HG03521 (cell line): ENCODE data around the gene ZFYVE9.
"Not testable (repeated sequence)": the region's sequence is repeated elsewhere in the genome, so short reads cannot be mapped to it uniquely, and the experiment has no call there.

Experiments used
- ATAC-seq: cut with Tn5 transposase; IDR thresholded peaks from one replicate; pipeline ENCODE4 v1.9.1; 2021; ENCODE audit warnings: mild to moderate bottlenecking, moderate library complexity; ENCODE audit not compliant: unreplicated experiment

ZFYVE9 gene, protein sequence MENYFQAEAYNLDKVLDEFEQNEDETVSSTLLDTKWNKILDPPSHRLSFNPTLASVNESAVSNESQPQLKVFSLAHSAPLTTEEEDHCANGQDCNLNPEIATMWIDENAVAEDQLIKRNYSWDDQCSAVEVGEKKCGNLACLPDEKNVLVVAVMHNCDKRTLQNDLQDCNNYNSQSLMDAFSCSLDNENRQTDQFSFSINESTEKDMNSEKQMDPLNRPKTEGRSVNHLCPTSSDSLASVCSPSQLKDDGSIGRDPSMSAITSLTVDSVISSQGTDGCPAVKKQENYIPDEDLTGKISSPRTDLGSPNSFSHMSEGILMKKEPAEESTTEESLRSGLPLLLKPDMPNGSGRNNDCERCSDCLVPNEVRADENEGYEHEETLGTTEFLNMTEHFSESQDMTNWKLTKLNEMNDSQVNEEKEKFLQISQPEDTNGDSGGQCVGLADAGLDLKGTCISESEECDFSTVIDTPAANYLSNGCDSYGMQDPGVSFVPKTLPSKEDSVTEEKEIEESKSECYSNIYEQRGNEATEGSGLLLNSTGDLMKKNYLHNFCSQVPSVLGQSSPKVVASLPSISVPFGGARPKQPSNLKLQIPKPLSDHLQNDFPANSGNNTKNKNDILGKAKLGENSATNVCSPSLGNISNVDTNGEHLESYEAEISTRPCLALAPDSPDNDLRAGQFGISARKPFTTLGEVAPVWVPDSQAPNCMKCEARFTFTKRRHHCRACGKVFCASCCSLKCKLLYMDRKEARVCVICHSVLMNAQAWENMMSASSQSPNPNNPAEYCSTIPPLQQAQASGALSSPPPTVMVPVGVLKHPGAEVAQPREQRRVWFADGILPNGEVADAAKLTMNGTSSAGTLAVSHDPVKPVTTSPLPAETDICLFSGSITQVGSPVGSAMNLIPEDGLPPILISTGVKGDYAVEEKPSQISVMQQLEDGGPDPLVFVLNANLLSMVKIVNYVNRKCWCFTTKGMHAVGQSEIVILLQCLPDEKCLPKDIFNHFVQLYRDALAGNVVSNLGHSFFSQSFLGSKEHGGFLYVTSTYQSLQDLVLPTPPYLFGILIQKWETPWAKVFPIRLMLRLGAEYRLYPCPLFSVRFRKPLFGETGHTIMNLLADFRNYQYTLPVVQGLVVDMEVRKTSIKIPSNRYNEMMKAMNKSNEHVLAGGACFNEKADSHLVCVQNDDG (N-terminal part only)

DNA sequence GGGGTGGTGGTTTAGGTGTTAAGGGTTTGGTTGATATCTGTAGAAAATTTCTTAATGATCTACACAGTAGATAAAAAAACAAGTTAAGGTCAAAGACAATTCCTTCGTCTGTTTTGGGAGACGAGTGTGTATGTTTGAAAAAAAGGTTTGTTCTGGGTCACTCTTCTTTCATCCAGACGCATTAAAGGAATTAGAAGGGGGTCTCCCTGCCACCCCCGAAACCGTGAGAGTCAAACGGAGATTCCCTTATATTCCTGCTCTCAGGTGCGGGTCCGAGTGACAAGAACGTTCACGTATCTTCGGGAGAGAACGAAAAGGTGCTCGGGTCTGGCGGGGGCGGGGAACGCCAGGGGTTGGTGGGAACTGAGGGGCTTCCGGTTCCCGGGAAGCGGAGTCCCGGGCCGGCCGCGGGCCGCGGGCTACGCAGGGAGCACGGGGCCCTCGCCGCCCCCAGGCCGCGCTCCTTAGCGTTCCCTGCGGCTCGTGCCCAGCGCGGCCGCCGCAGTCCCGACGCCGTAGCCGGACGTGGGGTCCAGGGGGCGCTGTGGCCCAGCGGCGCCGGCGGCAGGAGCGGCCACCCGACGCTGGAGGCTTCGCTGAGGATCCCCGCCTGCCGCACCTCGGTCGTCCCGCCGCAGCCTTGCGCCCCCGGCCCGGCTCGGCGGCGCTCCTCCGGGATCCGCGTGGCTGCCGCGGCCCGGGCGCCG is at the start of gene ZFYVE9:
TSS of gene ZFYVE9 (plus strand) at position 577 of the 707 bp plus-strand sequence. CDS start 91,118 bp downstream, outside the sequence.
- ATAC-seq: peak; percentile 69

DNA sequence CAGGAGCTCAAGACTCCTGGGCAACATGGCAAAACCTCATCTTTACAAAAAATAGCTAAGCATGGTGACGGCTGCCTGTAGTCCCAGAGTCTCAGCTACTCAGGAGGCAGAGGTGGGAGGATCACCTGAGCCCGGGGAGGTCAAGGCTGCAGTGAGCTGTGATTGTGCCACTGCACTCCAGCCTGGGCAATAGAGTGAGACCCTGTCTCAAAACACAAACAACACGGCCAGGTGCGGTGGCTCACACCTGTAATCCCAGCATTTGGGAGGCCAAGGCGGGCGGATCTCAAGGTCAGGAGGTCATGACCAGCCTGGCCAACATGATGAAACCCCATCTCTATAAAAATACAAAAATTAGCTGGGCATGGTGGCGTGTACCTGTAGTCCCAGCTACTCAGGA is 47.6 kb upstream of the ZFYVE9 start:
- ATAC-seq: not testable (repeated sequence)

DNA sequence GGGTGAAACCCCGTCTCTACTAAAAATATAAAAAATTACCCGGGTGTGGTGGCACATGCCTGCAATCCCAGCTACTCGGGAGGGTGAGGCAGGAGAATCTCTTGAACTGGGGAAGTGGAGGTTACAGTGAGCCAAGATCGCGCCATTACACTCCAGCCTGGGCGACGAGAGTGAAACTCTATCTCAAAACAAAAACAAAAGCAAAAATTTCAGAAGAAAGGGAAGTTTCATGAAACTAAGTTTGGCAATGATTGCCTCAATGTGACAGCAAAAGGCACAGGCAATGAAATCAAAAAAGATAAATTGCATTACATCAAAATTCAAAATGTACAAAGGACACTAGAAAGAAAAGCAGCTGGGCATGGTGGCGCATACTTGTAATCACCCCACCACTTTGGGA is 45.7 kb upstream of the ZFYVE9 start:
- no peak for ATAC-seq

DNA sequence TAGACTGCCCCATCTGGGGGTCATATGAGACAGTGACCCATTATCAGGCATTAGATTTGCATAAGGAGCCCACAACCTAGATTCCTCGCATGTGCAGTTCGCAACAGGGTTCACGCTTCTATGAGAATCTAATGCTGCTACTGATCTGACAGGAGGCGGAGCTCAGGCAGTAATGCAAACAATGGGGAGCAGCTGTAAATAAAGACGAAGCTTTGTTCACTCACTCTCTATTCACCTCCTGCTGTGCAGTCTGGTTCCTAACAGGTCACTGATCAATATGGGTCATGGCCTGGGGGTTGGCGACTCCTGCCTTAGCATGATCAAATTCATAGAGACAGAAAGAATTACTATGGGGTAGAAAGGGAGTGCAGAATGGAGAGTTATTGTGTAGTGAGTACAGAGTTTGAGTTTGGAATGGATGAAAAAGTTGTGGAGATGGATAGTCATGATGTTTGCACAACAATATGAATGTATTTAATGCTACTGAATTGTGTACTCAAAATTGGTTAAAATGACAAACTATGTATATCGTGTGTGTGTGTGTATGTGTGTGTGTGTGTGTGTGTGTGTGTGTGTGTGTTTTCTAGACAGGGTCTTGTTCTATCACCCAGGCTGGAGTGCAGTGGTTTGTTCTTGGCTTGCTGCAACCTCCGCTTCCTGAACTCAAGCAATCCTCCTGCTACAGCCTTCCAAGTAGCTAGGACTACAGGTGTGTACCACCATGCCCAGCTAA is 43.6 kb upstream of the ZFYVE9 start:
- ATAC-seq: no peak

DNA sequence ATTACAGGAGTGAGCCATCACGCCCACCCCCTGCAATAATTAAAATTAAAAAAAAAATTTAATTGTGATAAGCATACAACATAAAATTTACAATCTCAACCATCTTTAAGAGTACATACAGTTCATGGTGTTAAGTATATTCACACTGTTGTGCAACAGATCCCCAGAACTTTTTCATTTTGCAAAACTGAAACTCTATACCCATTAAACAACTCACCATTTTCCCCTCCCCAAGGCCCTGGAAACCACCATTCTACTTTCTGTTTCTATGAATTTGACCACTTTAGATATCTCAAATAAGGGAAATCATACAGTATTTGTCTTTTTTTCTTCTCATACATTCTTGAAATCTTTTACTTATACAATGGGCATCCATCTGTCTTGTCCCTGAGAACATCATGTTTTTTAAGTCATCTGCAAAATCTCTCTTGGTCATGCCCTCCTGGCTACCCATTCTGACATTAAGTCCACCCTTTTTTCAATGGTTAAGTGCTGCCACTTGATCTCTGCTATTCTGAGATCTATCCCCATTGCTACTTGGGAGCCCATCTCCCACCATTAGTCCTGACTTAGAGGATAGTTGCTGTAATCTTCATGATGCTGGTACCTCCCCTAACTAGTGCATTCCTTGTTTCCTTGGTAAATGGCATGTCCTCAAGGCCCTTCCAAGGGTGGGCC is 39.4 kb upstream of the ZFYVE9 start:
- no peak for ATAC-seq

DNA sequence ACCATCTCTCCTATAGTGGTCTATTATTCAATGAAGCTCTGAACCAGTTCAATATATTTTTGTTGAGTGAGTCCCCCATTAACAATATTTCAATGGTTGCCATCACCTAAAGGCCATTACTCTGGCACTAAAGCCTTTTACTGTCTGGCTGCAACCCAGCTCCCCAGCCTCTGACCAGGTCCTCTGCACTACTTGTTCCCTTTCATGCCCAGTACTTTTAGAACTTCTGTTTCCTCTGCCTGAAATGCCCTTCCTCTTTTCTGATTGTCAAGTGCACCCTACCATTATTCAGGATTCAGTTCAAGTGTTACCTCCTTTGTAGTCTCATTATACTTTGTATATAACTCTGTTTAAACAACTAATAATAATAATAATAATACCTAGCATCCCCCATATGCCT is 30.4 kb upstream of the ZFYVE9 start:
- ATAC-seq: no peak

DNA sequence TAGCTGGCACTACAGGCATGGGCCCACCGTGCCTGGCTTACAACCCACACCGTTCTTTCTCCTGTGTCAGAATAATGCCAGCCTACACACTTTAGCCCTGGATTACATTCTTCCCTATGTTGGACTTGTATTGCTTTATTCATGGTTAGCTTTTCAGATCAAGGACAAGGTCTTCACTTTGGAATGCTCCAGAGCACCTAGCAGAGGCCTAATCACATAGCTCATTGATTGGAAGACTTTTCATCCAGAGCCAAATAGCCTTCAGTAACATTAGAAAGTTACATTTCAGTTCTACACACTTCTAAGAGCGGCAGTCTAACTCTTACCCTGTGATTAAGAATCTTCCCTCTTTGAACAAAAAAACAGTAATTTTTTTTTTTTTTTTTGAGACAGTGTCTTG is 29.4 kb upstream of the ZFYVE9 start:
- ATAC-seq: no peak

DNA sequence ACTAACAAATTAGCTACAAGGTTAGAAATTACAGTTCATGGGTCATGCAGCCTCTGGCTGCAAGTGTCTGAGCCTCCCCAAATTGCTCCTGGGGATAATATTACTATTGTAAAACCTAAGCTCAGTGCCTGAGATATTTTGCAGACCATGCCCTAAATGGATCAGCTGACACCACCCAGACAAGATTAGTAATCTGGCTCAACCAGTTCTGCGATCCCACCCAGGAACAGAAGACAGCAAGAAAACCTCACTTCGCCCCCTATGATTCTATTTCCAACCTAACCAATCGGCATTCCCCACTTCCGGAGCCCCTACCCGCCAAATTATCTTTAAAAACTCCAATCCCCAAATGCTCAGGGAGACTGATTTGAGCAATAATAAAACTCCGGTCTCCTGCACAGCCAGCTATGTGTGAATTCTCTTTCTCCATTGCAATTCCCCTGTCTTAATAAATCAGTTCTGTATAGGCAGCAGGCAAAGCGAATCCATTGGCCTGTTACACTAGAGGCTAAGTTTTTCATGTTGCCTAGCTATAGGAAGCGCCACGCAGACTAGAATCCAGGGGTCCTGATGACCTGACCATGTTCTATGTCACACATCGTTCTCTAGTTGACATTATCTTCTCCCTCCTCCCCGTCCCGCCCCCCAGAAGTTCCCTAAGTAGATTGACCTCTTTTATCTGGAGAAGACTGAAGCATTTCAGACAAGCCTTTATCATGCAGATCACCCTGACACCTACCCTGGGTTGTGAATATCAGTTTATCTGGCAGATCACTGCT is 22.4 kb upstream of the ZFYVE9 start:
- no peak for ATAC-seq

DNA sequence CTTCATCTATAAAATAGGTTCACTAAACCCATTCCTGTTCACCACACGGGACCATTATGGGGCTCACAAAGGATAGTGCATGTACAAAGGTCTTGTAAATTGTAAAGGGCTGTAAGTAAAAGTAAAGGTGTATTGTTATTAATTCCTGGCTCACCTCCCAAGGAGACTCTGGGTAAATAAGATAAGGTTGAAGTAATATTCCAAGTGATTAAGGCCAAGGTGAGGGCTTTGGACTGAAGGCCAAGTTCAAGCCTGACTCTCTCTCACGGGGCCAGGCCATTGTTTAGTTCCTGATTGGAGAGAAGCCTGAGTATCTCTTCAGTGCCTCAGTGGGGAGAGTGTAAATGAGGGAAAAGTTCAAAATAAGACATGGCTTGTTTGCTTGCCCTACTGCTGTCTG is 19.5 kb upstream of the ZFYVE9 start:
- ATAC-seq: no peak

DNA sequence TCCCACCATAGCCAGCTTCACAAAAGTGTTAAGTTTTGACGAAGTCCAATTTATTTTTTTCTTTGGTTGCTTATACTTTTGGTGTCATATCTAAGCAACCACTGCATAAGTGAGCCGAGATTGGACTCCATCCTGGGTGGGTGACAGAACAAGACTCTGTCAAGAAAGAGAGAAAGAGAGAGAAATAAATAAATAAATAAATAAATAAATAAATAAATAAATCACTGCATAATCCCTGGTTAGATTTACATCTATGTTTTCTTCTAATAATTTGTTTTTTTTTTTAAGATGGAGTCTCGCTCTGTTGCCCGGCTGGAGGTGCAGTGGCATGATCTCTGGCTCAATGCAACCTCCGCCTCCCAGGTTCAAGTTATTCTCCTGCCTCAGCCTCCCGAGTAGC is 18.3 kb upstream of the ZFYVE9 start:
- no peak for ATAC-seq

DNA sequence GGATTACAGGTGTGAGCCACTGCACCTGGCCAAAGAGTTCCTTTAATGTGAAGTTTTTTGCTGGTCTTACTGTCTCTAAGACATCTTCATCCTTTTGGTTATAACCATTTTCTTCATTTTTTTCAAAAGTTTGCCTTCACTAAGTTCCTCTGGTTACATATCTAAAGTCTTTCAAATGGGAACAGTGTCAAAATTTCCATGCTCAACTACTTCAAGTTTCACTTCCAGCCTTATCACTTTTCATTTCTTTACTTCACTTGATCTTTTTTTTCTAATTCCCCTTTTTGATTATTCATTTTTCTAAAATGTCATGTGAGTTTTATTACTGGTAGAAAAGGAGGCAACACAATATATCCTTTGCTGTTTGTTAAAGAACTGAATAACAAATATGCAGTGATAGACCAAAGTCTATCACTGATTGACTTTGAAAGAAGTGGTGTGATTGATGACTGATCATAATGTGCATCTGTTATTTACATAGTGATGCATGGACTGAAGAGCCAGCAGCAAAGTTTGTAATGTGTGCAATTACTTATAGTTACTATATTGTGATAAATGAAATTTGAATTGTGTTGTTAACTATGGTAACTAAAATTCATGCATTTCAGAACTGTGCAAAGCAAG is 16.0 kb upstream of the ZFYVE9 start:
- ATAC-seq: no peak

DNA sequence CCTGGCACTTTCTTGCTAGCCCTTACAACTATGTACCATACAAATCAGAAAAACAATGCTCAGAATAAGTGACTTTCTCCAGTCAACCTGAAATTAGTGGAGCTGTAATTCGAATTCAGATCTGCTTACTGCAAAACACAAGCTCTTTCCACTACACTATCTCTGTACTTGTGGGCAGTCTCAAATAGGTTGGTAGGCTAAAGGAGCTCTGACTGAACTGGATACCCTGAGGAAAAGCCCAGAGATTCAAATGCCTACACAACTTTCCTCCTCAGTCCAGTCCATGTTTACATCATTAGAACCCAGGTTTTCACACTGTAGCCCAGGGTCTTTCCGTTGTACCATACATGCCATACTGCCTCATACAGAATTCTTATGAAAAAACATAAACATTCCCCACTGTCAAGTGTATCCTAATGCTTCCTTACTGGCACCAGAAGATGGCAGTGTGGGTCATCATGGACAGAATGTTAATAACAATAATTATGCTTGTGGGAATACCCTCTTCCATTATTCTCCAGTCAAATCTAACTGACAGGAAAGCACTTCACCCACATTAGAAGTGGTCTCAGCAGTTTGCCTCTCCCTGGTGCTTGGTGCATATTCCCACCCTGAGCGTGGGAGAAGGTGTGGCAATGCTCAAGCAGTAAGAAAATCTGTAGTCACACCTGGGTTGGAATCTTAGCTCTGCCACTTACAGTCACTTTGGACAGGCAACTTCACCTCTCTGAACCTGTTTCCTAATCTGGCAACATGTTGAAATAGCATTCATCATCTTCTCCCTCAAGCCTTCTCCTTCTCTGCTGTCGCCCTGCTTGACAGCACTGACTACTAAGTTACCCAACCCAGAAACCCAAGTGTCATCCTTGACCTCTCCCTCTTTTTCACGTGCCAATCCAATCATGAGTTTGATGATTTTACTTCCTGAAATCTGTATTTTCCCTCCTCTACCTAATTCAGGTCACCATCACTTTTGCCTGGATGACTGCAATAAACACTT is 14.4 kb upstream of the ZFYVE9 start:
- ATAC-seq: no peak

DNA sequence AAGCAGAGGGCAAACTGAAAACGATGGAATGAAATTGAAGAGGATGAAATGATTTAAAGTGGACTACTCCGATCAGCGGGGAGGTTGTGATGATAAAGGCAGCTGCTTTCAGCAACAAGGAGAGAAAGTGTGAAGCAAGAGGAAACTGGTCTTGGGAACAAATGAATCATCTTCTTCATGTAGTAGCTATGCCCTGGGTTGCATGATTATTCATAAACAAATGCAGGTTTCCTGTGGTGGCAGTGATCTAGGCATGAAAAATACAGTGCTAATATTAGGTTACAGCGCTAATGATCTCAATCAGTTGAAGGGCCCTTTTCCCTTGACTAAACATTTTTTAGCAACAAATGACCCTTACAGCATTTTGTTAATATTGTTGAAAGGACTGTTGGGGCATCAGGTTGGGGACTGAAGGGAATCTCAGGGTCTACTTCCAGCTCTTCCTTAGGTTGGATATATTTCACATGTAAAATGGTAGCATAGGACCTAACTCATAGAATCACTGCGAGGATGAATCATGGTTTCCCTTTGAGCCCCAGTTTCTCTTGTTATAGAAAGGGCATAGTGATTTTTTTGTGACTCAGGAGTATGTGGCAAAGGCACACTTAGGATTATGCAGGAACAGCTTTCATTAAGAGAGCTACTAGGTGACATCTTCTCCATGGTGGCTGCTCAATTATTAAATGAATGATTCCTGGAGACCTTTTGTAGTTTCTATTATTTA is 1.9 kb upstream of the ZFYVE9 start:
- ATAC-seq: no peak

DNA sequence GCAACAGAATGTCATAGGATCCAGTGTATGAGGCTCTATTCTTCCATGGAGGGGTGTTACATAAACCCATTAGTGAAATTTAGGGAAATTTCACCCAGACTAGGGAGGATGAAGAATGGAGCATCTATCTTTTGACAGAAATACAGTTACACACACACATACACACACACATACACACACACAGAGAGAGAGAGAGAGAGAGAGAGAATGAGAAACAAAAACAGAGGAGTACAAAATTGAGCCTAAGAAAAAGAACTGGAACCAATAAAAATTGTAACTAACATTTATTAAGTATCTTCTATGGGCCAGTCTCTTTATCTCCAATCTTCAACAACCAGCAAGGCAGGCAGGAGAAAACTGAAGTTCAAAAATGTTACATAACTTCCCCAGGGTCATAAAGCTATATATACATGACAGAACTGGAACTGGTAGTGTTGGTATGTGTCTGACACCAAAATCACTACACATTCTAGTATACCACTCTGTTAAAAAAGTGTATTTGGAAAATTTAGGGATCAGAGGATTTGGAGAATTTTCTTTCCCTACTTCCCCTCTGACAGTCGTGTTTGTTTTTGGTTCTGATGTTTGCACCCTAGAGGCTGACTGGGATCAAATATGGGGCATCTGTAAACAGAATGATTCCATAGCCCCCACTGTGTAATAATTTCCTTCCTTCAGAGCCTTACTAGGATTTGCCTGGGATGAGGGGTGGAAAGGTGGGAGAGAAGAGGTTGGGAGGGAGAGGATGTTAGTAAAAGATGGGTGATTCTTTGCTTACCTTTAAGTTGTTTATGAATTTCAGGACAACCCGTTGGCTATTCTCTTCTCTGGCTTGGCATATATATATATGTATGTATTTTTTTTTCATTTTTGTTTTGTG is 1.0 kb upstream of the ZFYVE9 start:
- no peak for ATAC-seq
